ENCODE results near the gene BTBD2. TPM values are rescaled to one million over a fixed set of nuclear protein-coding genes. Genes with fewer than 3 reads are reported as not detected.
A peak's percentile ranks its signal among the peaks of the same experiment; 100 is the strongest.

The BTBD2 gene
- total and polyA plus RNA-seq, 2 of the 13 experiments (the other 11 are each of a cell fraction or from before 2014, with no cell fraction given) = 28.1 to 45.3 TPM

DNA sequence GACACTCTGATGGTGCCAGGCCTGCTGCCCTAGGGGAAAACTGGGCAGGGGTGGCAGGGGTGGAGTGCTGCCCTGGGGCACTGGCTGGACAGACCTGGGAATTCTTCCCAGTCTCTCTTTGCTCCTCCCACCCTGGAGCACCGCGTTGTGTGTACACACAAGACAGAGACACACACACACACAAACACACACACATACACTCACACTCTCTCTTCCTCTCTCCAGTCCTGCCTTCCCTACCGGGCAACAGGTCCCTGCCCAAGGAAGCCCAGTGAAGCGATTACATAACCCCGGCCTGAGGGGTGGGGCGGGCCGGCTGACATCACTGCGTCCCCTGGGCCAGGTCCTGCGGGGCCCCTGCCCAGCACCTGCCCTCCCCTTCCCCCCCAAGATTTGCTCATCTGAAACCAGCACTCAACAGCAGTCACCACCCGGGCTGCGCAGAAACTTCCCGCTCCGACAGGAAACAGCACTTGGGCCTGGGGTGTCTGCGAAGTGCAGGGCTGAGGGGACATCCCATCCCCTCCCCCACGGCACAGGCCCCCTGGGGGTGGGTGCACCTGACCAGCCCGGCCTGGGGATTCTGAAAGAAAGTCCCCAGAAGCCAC, 34.3 kb upstream of the BTBD2 start (continued):
- no peak for TF ChIP-seq TERF1 (CRISPR knock-in tag; IDR thresholded peaks at IDR 0.05)
- no peak for TF ChIP-seq TFAP4 (IDR thresholded peaks at IDR 0.05; ENCODE audit: borderline replicate concordance, low read depth)
- no peak for TF ChIP-seq HNF4G (IDR thresholded peaks at IDR 0.05; ENCODE audit: borderline replicate concordance, low read depth, low read length)
- no peak for TF ChIP-seq HNF4G (CRISPR knock-in tag; IDR thresholded peaks at IDR 0.05; ENCODE audit: borderline replicate concordance, low read depth)
- TF ChIP-seq RFX5 (IDR thresholded peaks at IDR 0.05; ENCODE audit: low read depth, low read length) = no peak
- TF ChIP-seq ZFX (CRISPR knock-in tag; IDR thresholded peaks at IDR 0.05; ENCODE audit: low read depth) = no peak
- no peak for TF ChIP-seq SETDB1 (CRISPR knock-in tag; IDR thresholded peaks at IDR 0.05; ENCODE audit: borderline replicate concordance)
- TF ChIP-seq NBN (conservative IDR thresholded peaks at IDR 0.05) = no peak
- TF ChIP-seq ZNF83 (CRISPR knock-in tag; IDR thresholded peaks at IDR 0.05; ENCODE audit: borderline replicate concordance) = 0 out of 2 replicates have a peak, but pooled peaks have one; percentile 29
- TF ChIP-seq TAF1 (CRISPR knock-in tag; IDR thresholded peaks at IDR 0.05) = no peak
- TF ChIP-seq, protein P1, sequence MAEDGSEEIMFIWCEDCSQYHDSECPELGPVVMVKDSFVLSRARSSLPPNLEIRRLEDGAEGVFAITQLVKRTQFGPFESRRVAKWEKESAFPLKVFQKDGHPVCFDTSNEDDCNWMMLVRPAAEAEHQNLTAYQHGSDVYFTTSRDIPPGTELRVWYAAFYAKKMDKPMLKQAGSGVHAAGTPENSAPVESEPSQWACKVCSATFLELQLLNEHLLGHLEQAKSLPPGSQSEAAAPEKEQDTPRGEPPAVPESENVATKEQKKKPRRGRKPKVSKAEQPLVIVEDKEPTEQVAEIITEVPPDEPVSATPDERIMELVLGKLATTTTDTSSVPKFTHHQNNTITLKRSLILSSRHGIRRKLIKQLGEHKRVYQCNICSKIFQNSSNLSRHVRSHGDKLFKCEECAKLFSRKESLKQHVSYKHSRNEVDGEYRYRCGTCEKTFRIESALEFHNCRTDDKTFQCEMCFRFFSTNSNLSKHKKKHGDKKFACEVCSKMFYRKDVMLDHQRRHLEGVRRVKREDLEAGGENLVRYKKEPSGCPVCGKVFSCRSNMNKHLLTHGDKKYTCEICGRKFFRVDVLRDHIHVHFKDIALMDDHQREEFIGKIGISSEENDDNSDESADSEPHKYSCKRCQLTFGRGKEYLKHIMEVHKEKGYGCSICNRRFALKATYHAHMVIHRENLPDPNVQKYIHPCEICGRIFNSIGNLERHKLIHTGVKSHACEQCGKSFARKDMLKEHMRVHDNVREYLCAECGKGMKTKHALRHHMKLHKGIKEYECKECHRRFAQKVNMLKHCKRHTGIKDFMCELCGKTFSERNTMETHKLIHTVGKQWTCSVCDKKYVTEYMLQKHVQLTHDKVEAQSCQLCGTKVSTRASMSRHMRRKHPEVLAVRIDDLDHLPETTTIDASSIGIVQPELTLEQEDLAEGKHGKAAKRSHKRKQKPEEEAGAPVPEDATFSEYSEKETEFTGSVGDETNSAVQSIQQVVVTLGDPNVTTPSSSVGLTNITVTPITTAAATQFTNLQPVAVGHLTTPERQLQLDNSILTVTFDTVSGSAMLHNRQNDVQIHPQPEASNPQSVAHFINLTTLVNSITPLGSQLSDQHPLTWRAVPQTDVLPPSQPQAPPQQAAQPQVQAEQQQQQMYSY (CRISPR knock-in tag; IDR thresholded peaks at IDR 0.05) = no peak
- TF ChIP-seq CHD2 (IDR thresholded peaks at IDR 0.05; ENCODE audit: low read depth, low read length) = no peak
- TF ChIP-seq ZNF414 (CRISPR knock-in tag; IDR thresholded peaks at IDR 0.05) = peak; percentile 88
- TF ChIP-seq, protein P2, sequence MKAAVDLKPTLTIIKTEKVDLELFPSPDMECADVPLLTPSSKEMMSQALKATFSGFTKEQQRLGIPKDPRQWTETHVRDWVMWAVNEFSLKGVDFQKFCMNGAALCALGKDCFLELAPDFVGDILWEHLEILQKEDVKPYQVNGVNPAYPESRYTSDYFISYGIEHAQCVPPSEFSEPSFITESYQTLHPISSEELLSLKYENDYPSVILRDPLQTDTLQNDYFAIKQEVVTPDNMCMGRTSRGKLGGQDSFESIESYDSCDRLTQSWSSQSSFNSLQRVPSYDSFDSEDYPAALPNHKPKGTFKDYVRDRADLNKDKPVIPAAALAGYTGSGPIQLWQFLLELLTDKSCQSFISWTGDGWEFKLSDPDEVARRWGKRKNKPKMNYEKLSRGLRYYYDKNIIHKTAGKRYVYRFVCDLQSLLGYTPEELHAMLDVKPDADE (CRISPR knock-in tag; IDR thresholded peaks at IDR 0.05) = no peak
- no peak for TF ChIP-seq ZNF224 (CRISPR knock-in tag; IDR thresholded peaks at IDR 0.05)
- no peak for TF ChIP-seq RARG (CRISPR knock-in tag; IDR thresholded peaks at IDR 0.05; ENCODE audit: low read depth)
- TF ChIP-seq XBP1 (CRISPR knock-in tag; IDR thresholded peaks at IDR 0.05) = no peak
- no peak for TF ChIP-seq KMT2A (CRISPR knock-in tag; IDR thresholded peaks at IDR 0.05)
- TF ChIP-seq ZNF674 (CRISPR knock-in tag; IDR thresholded peaks at IDR 0.05; ENCODE audit: low read depth) = no peak
- no peak for TF ChIP-seq HNRNPK (IDR thresholded peaks at IDR 0.05; ENCODE audit: low read depth, low read length, poor library complexity, severe bottlenecking)
- TF ChIP-seq CSRNP1 (CRISPR knock-in tag; IDR thresholded peaks at IDR 0.05) = no peak

Data from HepG2 (cell line).